Measurements from ENCODE around the gene KRT20.

DNA sequence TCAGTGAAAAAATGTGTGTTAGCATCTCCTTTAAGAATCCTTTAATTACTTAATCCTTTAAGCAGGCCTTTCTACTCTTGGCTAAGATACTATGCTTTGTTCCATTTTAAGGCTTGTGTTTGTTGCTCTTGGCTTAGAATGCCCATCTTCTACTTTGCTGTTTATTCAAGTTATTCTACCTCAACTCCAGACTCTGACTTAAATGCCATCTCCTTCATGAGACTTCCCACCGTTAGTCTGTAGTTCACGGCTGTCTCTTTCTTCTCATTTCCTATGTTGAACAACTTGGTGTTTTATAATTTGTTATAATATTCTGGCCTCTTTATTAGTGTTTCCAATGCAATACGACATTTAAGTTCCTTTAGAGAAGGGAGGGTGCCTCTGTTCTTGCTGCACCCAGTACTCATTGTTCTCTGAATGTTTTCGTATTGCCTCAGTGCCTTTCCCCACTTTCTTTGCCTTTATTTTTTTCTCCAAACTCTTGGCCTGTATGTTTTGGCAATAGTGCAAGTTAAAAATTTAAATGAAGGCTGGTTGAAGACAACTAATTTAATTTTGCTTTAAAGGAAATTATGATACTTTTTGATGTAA is 56.5 kb downstream of the KRT20 start:
- TF ChIP-seq, protein P1, sequence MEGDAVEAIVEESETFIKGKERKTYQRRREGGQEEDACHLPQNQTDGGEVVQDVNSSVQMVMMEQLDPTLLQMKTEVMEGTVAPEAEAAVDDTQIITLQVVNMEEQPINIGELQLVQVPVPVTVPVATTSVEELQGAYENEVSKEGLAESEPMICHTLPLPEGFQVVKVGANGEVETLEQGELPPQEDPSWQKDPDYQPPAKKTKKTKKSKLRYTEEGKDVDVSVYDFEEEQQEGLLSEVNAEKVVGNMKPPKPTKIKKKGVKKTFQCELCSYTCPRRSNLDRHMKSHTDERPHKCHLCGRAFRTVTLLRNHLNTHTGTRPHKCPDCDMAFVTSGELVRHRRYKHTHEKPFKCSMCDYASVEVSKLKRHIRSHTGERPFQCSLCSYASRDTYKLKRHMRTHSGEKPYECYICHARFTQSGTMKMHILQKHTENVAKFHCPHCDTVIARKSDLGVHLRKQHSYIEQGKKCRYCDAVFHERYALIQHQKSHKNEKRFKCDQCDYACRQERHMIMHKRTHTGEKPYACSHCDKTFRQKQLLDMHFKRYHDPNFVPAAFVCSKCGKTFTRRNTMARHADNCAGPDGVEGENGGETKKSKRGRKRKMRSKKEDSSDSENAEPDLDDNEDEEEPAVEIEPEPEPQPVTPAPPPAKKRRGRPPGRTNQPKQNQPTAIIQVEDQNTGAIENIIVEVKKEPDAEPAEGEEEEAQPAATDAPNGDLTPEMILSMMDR (IDR thresholded peaks at IDR 0.05 in 2 of 3, conservative IDR thresholded peaks at IDR 0.05 in 1 of 3; ENCODE audit: borderline replicate concordance in 1 of 3, insufficient read depth in 1 of 3, low read depth in 2 of 3, low read length in 2 of 3), result no peak
- TF ChIP-seq, protein P2, sequence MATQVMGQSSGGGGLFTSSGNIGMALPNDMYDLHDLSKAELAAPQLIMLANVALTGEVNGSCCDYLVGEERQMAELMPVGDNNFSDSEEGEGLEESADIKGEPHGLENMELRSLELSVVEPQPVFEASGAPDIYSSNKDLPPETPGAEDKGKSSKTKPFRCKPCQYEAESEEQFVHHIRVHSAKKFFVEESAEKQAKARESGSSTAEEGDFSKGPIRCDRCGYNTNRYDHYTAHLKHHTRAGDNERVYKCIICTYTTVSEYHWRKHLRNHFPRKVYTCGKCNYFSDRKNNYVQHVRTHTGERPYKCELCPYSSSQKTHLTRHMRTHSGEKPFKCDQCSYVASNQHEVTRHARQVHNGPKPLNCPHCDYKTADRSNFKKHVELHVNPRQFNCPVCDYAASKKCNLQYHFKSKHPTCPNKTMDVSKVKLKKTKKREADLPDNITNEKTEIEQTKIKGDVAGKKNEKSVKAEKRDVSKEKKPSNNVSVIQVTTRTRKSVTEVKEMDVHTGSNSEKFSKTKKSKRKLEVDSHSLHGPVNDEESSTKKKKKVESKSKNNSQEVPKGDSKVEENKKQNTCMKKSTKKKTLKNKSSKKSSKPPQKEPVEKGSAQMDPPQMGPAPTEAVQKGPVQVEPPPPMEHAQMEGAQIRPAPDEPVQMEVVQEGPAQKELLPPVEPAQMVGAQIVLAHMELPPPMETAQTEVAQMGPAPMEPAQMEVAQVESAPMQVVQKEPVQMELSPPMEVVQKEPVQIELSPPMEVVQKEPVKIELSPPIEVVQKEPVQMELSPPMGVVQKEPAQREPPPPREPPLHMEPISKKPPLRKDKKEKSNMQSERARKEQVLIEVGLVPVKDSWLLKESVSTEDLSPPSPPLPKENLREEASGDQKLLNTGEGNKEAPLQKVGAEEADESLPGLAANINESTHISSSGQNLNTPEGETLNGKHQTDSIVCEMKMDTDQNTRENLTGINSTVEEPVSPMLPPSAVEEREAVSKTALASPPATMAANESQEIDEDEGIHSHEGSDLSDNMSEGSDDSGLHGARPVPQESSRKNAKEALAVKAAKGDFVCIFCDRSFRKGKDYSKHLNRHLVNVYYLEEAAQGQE (IDR thresholded peaks at IDR 0.05; ENCODE audit: low read depth), result no peak
- TF ChIP-seq CEBPB (IDR thresholded peaks at IDR 0.05; ENCODE audit: low read depth) (no peak), EZH2 (IDR thresholded peaks at IDR 0.05) (no peak), ZNF274 (IDR thresholded peaks at IDR 0.05; ENCODE audit: low read depth, low read length) (no peak), CBX3 (IDR thresholded peaks at IDR 0.05; ENCODE audit: low read depth) (no peak), POLR2A (IDR thresholded peaks at IDR 0.05; ENCODE audit: borderline replicate concordance, extremely low read depth, insufficient read depth, insufficient read length) (no peak), POLR2AphosphoS5 (IDR thresholded peaks at IDR 0.05; ENCODE audit: low read depth, low read length) (no peak), EGR1 (IDR thresholded peaks at IDR 0.05; ENCODE audit: low read depth) (no peak), ELF1 (IDR thresholded peaks at IDR 0.05; ENCODE audit: borderline replicate concordance, low read depth) (no peak), RAD21 (IDR thresholded peaks at IDR 0.05; ENCODE audit: low read depth) (no peak), YY1 (IDR thresholded peaks at IDR 0.05; ENCODE audit: extremely low read depth, insufficient replicate concordance, low read depth, low read length) (no peak)
- TF ChIP-seq, protein P3, sequence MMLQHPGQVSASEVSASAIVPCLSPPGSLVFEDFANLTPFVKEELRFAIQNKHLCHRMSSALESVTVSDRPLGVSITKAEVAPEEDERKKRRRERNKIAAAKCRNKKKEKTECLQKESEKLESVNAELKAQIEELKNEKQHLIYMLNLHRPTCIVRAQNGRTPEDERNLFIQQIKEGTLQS (IDR thresholded peaks at IDR 0.05), result no peak
- TF ChIP-seq, protein P4, sequence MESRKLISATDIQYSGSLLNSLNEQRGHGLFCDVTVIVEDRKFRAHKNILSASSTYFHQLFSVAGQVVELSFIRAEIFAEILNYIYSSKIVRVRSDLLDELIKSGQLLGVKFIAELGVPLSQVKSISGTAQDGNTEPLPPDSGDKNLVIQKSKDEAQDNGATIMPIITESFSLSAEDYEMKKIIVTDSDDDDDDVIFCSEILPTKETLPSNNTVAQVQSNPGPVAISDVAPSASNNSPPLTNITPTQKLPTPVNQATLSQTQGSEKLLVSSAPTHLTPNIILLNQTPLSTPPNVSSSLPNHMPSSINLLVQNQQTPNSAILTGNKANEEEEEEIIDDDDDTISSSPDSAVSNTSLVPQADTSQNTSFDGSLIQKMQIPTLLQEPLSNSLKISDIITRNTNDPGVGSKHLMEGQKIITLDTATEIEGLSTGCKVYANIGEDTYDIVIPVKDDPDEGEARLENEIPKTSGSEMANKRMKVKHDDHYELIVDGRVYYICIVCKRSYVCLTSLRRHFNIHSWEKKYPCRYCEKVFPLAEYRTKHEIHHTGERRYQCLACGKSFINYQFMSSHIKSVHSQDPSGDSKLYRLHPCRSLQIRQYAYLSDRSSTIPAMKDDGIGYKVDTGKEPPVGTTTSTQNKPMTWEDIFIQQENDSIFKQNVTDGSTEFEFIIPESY (IDR thresholded peaks at IDR 0.05; ENCODE audit: extremely low read depth, insufficient replicate concordance, low read length), result no peak

All from HCT116 (cell line).